Activated CD8-positive, alpha-beta memory T cell treated with anti-CD3 and anti-CD28 coated beads, Interleukin-2, amount 50 U/mL, for 1 hour (primary cell): ENCODE data around the gene FAR1.
"Not testable (repeated sequence)": the region's sequence is repeated elsewhere in the genome, so short reads cannot be mapped to it uniquely, and the experiment has no call there.

ENCODE experiments used
- DNase-seq: peaks from one replicate; pipeline ENCODE4 v3.0.0-alpha.2; 2020; ENCODE audit errors: extremely low read depth

FAR1 gene

DNA sequence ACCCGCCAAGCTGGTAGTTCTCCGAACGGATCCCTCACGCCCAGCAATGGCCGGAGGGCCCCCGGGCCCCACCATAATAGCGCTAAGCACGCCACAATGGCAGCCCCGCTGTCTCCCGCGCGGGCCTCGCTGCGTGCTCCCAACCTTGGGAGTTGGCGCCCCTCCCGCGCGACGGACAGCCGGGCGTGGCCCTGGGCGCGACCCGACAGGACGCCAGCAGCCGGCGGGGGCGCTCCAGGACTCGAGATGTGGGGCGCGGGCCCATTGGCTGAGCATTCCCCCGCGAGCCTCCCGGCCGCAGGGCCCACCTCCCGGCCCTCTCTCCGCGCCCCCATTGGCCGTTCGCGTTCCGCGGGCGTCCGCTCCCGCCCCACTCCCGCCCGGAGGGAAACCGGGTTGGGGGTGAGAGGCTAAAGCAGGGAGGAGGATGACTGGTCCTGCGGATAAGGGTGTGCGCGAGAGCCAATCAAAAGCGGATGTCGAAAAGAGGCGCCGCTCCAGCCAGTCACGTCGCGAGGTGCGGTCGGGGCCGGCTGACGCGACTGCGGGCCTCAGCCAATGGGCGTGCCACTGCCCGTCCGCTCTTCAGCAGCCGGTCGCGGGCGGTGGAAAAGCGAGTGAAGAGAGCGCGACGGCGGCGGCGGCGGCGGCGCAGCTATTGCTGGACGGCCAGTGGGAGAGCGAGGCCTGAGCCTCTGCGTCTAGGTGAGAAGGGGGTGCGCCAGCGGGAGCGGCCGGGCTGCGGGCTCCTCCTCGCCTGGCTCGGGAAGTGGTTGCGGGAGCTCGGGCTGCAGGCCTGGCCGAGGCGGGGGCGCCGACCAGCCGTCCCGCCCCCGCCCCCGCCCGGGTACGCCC is at the start of gene FAR1:
FAR1 (plus strand) TSS at position 567 of the 855 bp plus-strand sequence. CDS start 26,098 bp downstream, outside the sequence.
- DNase-seq, result peak; percentile 90

DNA sequence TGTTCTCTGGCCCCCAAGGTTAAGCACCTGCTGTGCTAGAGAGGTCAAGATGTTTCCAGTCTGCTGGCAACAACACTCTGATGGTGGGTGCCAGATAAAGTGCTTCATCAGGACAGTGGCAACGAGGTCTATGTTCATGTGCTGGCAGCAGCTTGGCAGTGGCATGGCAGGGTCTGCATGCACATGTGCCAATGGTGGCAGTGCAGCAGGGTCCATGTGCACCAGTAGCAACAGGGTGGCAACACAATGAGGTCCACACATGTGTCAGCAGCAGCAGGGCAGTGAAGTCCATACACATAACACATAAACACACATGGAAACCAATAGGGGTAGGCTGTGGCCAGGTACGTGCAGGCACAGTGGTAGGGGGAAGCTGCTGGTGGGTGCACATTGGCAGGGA is 48.4 kb upstream of the FAR1 start:
- DNase-seq, result no peak

DNA sequence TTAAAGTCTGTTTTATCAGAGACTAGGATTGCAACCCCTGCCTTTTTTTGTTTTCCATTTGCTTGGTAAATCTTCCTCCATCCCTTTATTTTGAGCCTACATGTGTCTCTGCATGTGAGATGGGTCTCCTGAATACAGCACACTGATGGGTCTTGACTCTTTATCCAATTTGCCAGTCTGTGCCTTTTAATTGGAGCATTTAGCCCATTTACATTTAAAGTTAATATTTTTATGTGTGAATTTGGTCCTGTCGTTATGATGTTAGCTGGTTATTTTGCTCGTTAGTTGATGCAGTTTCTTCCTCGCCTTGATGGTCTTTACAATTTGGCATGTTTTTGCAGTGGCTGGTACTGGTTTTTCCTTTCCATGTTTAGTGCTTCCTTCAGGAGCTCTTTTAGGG is 41.6 kb upstream of the FAR1 start:
- DNase-seq, result not testable (repeated sequence)

DNA sequence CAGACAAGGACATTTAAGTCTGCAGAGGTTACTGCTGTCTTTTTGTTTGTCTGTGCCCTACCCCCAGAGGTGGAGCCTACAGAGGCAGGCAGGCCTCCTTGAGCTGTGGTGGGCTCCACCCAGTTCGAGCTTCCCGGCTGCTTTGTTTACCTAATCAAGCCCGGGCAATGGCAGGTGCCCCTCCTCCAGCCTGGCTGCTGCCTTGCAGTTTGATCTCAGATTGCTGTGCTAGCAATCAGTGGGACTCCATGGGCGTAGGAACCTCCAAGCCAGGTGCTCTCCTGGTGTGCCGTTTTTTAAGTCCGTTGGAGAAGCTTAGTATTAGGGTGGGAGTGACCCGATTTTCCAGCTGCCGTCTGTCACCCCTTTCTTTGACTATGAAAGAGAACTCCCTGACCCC is 39.8 kb upstream of the FAR1 start:
- DNase-seq, result not testable (repeated sequence)

- no peak for DNase-seq
Measured at GRCh38 chr11:13629779-13630178, 38.7 kb upstream of the FAR1 start.

DNA sequence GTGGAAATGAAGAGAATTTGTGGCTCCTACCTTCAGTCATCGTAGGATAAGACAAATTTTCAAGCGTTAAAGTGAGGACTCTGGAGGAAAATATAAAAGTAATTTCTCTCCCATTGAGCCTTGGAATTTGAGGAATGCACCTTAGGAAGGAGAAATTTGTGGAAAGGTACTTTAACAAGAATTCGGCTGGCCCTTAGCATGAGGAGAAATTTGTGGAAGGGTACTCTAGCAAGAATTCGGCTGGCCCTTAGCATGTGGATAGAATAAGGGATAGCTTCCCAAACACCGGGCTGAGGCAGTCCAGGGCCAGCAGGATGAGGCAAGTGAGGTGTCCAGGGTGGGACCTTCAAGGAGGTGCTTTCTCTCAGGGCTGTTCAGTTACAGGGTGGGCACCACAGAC is 33.2 kb upstream of the FAR1 start:
- DNase-seq, result no peak

- no peak for DNase-seq
Measured at GRCh38 chr11:13635804-13636203, 32.7 kb upstream of the FAR1 start.

DNA sequence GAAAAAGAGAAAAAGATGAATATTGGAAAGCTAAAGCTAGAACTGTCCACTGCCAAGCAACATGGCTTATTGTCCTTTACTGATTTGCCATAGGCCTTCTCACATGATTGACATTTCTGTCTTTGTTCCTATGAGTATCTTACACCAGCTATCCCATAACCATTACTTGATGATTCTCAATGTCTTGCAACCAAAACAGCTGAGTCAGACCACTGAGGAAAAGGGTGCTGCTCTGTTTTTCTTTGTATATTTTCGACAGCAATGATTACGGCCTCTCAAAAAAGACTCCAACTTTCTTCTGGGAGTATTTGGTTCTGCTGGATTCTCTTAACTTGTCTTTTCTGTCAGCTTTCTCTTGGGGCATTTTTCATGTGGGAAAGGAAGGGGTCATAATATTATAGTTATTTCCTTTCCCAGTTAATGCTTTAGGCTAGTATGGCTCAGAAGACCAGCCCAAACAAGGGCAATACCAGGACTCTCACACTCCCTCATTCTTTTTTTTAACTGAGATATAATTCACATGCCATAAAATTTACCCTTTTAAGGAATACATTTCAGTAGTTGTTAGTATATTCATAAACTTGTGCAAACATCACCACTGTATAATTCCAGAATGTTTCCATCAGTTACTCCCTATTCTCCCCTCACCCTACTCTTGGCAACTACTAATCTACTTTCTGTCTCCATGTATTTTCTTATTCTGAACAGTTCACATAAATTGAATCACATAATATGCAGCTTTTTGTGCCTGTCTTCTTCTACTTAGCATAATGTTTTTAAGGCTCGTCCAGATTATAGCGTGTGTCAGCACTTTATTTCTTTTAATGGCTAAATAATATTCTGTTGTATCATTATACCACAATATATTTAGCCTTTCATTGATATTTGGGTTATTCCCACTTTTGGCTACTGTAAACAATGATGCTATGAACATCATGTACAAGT is 31.1 kb upstream of the FAR1 start:
- no peak for DNase-seq

DNA sequence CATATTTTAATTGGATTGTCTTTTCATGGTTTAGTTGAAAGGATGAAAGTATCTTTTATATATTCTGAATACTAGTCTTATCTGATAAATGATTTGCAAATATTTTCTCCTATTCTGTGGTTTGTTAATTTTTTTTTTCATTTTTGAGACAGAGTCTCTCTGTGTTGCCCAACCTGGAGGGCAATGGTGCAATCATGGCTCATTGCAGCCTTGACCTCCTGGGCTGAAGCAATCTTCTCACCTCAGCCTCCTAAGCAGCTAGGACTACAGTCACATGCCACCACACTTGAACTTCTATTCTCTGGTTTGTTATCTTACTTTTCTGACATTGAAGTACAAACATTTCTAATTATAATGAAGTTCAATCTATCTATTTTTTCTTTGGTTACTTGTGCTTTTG is 30.0 kb upstream of the FAR1 start:
- DNase-seq, result no peak

DNA sequence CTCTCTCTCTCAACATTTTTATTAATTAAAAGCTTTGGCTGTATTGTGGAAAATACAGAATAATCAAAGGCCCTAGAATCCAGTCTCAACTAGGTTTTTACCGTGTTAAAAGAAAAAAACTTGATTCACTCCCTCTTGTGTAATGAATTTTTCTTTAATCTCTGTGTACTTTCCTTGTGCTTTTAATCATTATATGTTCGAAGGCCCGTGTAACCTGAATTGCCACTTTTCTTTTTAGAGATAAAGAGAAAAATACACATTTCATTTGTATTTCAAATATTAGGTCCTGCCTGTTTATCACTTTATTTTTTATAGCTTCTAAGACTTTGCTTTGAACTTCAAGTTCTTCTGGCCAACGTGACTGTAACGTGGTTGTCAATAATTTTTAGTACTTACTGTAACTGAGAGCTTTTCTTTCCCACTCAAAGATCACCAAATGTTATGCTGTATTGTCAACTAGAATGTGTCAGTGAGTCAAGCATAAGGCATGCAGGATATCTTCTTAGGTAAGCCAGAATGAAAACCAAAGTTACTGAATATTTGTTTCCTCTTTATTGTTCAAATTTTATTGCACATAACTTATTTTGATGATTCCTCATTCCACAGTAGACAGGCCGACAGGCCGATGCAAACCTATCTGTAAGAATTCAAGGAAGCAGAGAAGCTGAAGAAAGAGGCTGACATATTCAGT is 23.3 kb upstream of the FAR1 start:
- DNase-seq, result no peak

DNA sequence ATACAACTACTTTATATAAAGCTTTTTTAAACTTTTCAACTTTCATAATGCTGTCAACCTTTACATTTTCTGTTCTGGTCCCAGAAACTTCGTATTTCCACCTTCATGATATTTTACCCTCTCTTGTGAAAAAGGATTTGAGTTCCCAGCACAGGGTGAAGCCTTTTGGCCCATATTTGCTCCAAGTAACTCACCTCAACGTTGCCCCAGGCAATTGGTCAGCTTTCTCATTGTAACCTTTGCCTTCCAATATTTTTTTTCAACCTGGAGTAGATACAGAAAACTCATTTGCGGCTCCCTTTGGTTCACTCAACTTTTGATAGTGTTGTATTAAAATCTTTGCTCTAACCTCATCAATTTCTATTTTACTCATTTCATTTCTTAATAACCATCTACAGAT is 21.1 kb upstream of the FAR1 start:
- no peak for DNase-seq

GRCh38 chr11:13649619-13650018 is 18.8 kb upstream of the FAR1 start:
- no peak for DNase-seq

- DNase-seq, result not testable (repeated sequence)
Measured at GRCh38 chr11:13651515-13651914, 17.0 kb upstream of the FAR1 start.

DNA sequence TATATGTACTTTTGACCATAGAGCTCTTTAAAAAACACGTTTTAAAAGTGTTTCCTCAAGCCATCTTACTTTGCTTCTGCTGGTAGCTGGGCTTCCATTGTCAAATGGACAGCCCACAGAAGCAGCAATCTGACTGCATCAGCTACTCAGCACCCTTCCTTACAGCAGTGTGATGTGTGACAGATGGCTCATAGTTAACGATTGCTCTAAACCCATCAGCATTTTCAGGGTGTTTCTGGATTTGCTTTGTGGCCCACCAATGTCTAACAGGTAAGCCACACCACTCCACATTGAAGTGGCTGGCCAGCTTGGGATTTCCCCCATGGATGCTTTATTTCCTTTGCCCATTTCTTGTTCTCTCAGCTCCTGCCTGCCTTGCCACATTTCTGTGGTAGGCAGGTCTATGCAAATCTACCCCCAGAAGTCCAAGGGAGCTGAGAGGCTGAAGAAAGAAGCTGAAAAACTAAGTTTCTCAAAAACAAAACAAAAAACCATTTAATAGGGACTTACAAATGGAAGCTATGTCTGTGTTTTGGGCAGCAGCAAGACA is 7.3 kb upstream of the FAR1 start:
- DNase-seq, result no peak

DNA sequence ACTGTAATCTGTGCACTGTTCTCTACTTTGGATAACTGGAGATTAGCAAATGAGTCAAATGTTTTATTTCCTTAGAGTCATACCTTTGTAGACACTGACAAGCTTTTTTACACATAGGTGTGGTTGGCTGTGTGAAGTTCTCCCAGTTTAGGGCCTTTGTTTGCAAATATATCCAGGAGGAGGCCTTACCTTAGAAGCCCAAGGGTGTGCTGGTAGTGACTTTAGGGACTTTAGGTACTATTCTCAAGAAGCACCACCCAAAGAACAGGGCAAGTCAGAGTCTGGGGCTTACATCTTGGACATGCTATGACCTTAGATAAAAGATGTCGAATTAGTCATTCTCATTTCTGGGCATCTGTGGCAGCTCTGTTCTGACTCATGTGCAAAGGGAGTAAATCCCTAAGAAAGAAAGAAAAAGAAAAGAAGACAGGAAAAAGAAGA is 4.8 kb upstream of the FAR1 start:
- DNase-seq, result no peak

- no peak for DNase-seq
Measured at GRCh38 chr11:13664351-13664750, 4.1 kb upstream of the FAR1 start.

DNA sequence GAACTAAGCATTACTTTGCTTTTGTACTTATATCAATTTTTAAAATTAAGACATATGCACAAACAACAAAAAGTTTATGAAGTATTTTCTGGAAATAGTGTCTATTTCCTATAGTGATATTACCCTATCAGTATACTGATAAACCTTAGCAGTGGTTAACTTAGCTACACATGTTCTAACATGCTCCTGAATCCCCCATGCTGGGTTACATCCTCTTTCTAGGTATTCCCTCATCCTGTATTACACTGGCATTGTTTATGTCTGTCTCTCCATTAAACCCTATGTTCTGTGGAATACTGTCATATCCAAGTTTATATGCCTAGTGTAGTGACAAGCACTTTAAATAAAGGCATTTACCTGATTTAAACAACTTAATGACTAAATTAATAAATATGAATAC is 1.8 kb upstream of the FAR1 start:
- no peak for DNase-seq

- DNase-seq, result no peak
Measured at GRCh38 chr11:13667245-13667644, 1.2 kb upstream of the FAR1 start.

DNA sequence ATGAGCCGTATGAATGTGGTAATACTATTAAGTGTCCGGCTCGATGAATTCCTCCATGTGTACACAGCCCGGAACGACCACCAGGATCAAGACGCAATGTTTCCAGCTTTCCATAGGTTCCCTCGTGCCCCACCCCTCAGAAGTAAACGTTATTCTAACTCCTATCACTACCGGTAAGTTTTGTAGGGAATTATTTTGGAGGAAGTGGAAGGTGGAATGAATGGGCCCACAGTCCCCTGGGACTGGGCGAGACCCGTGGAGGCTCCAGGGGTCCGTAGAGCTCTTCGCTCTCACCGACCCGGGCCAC is 720 bp upstream of the FAR1 start:
- DNase-seq, result no peak

DNA sequence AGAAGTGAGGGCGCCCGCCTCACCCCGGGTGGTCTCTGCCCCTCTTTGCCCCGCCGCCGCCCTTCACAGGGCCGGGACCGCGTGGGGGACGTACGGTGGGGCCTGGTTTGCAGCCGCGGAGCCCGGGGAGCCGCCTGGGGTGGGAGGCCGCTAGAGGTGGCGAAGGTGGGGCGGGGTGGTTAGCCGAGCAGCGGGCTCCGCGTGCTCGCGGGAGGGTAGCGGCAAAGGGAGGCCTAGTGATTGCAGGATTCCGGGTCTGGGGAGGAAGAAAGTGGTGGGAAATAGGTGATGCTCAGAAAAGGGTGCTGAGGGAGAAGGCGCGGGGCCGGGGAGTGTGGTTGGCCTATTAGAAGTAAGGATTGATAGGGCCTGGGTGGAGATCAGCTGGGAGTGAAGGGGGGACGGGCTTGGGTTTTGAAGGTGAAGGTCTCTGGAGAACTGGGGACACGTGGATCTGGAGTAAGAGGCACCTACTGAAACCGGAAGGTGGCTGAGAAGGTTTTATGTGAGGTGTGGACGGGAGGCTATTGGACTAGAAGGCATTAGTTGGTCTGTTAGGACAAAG is 571 bp downstream of the FAR1 start:
- no peak for DNase-seq
